Measurements from ENCODE around the gene NLRC4. TPM values are rescaled to one million over a fixed set of nuclear protein-coding genes. Genes with fewer than 3 reads are reported as not detected.

The NLRC4 gene
- 0.03 to 0.11 TPM (median 0.10 TPM) in 4 of 5 replicates, not detected in the other for total RNA-seq (2022; extraction: Qiagen RNA extraction)

GRCh38 chr2:32264422-32265105 lies at the start of gene NLRC4:
Gene NLRC4, minus strand, starts transcription at chr2:32264886. Its CDS starts 8,111 bp downstream, at chr2:32256775.

GRCh38 chr2:32277674-32278477 lies 13.2 kb upstream of the NLRC4 start, which contains the start of gene YIPF4:
Gene YIPF4, plus strand, starts transcription at chr2:32277904. Its CDS starts 252 bp downstream, at chr2:32278156.

Other genes with a start within 250 kb of the NLRC4 start
- 104 to 117 TPM (median 117 TPM) in 5 replicates for gene DPY30, start 225.1 kb downstream of the NLRC4 start, total RNA-seq (2022; extraction: Qiagen RNA extraction)
- gene SPAST, start 201.3 kb downstream of the NLRC4 start, total RNA-seq (2022; extraction: Qiagen RNA extraction) = 9.5 to 19.5 TPM (median 14.5 TPM) in 5 replicates
- 14.8 to 19.9 TPM (median 17.4 TPM) in 5 replicates for gene SLC30A6, start 99.0 kb downstream of the NLRC4 start, total RNA-seq (2022; extraction: Qiagen RNA extraction)
- 41.9 to 56.4 TPM (median 50.9 TPM) in 5 replicates for gene YIPF4, start 13.0 kb upstream of the NLRC4 start, total RNA-seq (2022; extraction: Qiagen RNA extraction)
- gene BIRC6, start 92.1 kb upstream of the NLRC4 start, total RNA-seq (2022; extraction: Qiagen RNA extraction) = 24.8 to 44.6 TPM (median 27.9 TPM) in 5 replicates